ENCODE results near the gene IZUMO2.

The IZUMO2 gene

GRCh38 chr19:50173127-50173526 lies 10.0 kb upstream of the IZUMO2 start:
- ATAC-seq (ENCODE audit: low read depth): no peak
- H3K4me1 ChIP-seq (ENCODE audit: insufficient read depth, poor library complexity, severe bottlenecking): no peaks in the 10 kb centered on the region
- H3K36me3 ChIP-seq (ENCODE audit: low read depth): no peaks in the 10 kb centered on the region
- no peaks in the 10 kb centered on the region for H3K27me3 ChIP-seq (ENCODE audit: insufficient read depth, poor library complexity, severe bottlenecking)
- no peak overlapping the region for H3K27ac ChIP-seq (ENCODE audit: poor library complexity, severe bottlenecking)
- TF ChIP-seq, protein P1, sequence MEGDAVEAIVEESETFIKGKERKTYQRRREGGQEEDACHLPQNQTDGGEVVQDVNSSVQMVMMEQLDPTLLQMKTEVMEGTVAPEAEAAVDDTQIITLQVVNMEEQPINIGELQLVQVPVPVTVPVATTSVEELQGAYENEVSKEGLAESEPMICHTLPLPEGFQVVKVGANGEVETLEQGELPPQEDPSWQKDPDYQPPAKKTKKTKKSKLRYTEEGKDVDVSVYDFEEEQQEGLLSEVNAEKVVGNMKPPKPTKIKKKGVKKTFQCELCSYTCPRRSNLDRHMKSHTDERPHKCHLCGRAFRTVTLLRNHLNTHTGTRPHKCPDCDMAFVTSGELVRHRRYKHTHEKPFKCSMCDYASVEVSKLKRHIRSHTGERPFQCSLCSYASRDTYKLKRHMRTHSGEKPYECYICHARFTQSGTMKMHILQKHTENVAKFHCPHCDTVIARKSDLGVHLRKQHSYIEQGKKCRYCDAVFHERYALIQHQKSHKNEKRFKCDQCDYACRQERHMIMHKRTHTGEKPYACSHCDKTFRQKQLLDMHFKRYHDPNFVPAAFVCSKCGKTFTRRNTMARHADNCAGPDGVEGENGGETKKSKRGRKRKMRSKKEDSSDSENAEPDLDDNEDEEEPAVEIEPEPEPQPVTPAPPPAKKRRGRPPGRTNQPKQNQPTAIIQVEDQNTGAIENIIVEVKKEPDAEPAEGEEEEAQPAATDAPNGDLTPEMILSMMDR (IDR thresholded peaks at IDR 0.05; ENCODE audit: poor library complexity, severe bottlenecking): no peak
- no peak overlapping the region for H3K4me3 ChIP-seq (ENCODE audit: severe bottlenecking)
- no peak for DNase-seq (ENCODE audit: low spot score)
- H3K9me3 ChIP-seq (ENCODE audit: severe bottlenecking): no peaks in the 10 kb centered on the region

DNA sequence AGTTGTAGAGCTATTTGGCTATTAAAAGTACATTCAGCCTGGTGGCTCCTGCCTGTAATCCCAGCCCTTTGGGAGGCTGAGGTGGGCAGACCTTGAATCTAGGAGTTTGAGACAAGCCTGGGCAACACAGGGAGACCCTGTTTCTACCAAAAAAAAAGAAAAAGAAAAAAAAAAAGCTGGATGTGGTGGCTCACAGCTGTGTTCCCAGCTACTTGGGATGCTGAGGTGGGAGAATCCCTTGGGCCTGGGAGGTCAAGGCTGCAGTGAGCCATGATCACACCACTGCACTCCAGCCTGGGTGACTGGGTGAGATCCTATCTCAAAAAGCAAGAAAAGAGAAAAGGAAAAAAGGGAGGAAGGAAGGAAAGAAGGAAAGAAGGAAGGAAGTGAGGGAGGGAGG lies 9.6 kb upstream of the IZUMO2 start:
- Histone ChIP-seq H3K27ac (ENCODE audit: poor library complexity, severe bottlenecking) (no peak overlapping the region), H3K27me3 (ENCODE audit: insufficient read depth, poor library complexity, severe bottlenecking) (no peaks in the 10 kb centered on the region), H3K4me3 (ENCODE audit: severe bottlenecking) (no peak overlapping the region), H3K9me3 (ENCODE audit: severe bottlenecking) (no peaks in the 10 kb centered on the region), H3K4me1 (ENCODE audit: insufficient read depth, poor library complexity, severe bottlenecking) (no peaks in the 10 kb centered on the region), H3K36me3 (ENCODE audit: low read depth) (no peaks in the 10 kb centered on the region)
- DNase-seq (ENCODE audit: low spot score) (no peak), ATAC-seq (ENCODE audit: low read depth) (no peak)
- TF ChIP-seq, protein P1 (IDR thresholded peaks at IDR 0.05; ENCODE audit: poor library complexity, severe bottlenecking): no peak

DNA sequence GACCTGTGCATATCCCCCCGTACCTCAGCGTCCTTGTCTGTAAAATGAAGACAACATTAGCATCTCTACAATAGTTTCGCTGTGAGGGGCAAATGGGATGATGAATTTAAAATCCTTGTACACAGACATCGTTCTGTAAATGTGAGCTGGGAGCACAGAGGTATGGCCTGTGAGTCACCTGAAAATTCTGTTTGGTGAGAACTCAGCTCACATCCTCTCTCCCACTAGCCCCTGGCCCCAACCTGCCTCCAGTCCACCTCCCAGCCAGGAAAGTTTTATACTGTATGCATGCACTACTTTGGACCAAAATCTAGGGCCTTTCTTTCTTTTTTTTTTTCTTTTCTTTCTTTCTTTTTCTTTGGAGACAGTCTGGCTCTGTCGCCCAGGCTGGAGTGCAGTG lies 8.7 kb upstream of the IZUMO2 start:
- Histone ChIP-seq H3K27ac (ENCODE audit: poor library complexity, severe bottlenecking) (no peak overlapping the region), H3K4me3 (ENCODE audit: severe bottlenecking) (no peak overlapping the region), H3K36me3 (ENCODE audit: low read depth) (no peaks in the 10 kb centered on the region), H3K9me3 (ENCODE audit: severe bottlenecking) (no peaks in the 10 kb centered on the region), H3K4me1 (ENCODE audit: insufficient read depth, poor library complexity, severe bottlenecking) (no peaks in the 10 kb centered on the region), H3K27me3 (ENCODE audit: insufficient read depth, poor library complexity, severe bottlenecking) (no peaks in the 10 kb centered on the region)
- DNase-seq (ENCODE audit: low spot score) (no peak), ATAC-seq (ENCODE audit: low read depth) (no peak)
- TF ChIP-seq, protein P1 (IDR thresholded peaks at IDR 0.05; ENCODE audit: poor library complexity, severe bottlenecking): no peak

DNA sequence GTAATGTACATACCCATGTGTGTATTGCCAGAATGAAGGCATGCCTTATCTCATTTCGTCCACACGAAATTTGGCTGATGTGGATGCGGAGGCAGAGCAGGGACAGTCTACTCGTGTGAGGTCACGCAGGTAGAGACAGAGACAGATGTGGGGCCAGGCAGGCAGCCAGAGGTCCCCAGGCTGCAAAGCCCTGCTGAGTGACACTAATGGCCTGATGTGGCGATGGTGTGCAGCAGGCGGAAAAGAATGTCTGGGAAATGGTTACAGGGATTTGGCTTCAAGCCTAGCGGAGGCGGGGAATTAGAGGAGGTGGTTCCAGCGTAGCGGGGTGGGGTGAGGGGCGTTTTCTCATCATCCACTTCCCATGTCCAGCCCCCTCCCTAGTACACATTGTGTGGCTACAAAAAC lies 4.2 kb upstream of the IZUMO2 start:
- no peak overlapping the region for H3K4me3 ChIP-seq (ENCODE audit: severe bottlenecking)
- no peak for ATAC-seq (ENCODE audit: low read depth)

DNA sequence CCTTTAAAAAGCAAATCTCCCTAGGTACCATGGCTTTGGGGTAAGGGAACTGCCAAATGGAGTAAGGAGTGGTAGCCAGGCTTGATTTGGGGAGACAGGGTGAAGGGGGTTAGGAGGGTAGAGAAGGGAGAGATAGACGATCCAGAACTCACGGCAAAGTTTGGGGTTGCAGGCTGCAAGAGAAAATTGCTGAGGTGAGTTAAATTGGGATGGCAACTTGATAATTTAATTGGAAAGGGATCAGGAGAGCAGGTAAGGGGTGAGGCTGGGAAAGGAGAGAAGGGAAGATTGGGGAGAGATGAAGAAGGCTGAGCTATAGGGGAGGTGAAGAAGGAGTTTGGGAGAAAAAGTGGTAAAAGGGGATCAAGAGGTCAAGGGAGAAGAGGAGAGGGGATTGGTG lies 4.0 kb downstream of the IZUMO2 start:
- ATAC-seq (ENCODE audit: low read depth): no peak
- Histone ChIP-seq H3K4me1 (ENCODE audit: insufficient read depth, poor library complexity, severe bottlenecking) (no peaks in the 10 kb centered on the region), H3K36me3 (ENCODE audit: low read depth) (no peaks in the 10 kb centered on the region), H3K4me3 (ENCODE audit: severe bottlenecking) (no peak overlapping the region), H3K9me3 (ENCODE audit: severe bottlenecking) (no peaks in the 10 kb centered on the region), H3K27me3 (ENCODE audit: insufficient read depth, poor library complexity, severe bottlenecking) (no peaks in the 10 kb centered on the region), H3K27ac (ENCODE audit: poor library complexity, severe bottlenecking) (no peak overlapping the region)
- no peak for DNase-seq (ENCODE audit: low spot score)
- TF ChIP-seq, protein P1 (IDR thresholded peaks at IDR 0.05; ENCODE audit: poor library complexity, severe bottlenecking): no peak

More for the DNA sequence above, 4.2 kb upstream of the IZUMO2 start:
- DNase-seq (ENCODE audit: low spot score): no peak
- no peaks in the 10 kb centered on the region for H3K36me3 ChIP-seq (ENCODE audit: low read depth)
- no peaks in the 10 kb centered on the region for H3K4me1 ChIP-seq (ENCODE audit: insufficient read depth, poor library complexity, severe bottlenecking)
- TF ChIP-seq, protein P1 (IDR thresholded peaks at IDR 0.05; ENCODE audit: poor library complexity, severe bottlenecking): no peak
- no peaks in the 10 kb centered on the region for H3K9me3 ChIP-seq (ENCODE audit: severe bottlenecking)
- no peak overlapping the region for H3K27ac ChIP-seq (ENCODE audit: poor library complexity, severe bottlenecking)
- H3K27me3 ChIP-seq (ENCODE audit: insufficient read depth, poor library complexity, severe bottlenecking): no peaks in the 10 kb centered on the region

Measured in RWPE2 (cell line).